Activated CD4-positive, alpha-beta T cell treated with anti-CD3 and anti-CD28 coated beads, Interleukin-10, Interleukin-2, amounts not matched to agents 100 ng/mL and 50 ng/mL, durations not matched to agents 16 hours and 8 hours (primary cell): ENCODE results near the gene ST7.

Experiments used
- DNase-seq: peaks from one replicate; pipeline ENCODE4 v3.0.0-alpha.2; 2020

Gene ST7

DNA sequence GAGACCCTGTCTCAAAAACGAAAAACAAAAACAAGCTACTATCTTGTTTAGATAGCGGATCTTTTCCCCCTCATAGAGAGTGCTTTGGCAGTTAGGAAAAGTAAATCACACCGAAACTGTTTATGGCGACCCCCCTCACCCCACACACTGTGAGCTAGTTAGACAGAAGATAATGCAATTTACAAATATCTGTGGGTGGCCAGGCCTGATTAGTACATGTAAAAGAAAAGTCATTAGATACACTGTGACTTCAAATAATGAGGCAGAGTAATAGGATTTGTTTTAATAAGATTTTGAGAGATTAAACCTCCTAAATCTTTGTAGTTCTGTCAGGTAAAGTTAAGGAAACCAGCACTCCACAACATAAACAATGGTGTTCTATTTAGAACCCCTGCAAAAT is 121.1 kb downstream of the ST7 start:
- no peak for DNase-seq

DNA sequence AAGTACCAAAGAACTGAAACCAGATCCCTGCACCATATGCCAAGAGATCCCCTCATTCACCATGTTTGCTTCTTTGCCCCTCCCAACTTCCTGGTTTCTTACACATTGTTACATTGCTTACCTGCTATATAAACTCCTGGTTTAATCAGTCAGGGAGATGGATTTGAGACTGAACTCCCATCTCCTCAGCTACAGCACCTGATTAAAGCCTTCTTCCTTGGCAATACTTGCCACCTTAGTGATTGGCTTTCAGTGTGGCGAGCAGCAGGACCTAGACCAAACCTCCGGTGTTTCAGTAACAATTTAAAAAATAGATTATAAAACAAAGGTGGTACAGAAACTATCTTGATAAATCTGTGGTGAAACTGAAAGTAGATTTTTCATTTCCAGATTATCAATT is 122.6 kb downstream of the ST7 start:
- DNase-seq = no peak

DNA sequence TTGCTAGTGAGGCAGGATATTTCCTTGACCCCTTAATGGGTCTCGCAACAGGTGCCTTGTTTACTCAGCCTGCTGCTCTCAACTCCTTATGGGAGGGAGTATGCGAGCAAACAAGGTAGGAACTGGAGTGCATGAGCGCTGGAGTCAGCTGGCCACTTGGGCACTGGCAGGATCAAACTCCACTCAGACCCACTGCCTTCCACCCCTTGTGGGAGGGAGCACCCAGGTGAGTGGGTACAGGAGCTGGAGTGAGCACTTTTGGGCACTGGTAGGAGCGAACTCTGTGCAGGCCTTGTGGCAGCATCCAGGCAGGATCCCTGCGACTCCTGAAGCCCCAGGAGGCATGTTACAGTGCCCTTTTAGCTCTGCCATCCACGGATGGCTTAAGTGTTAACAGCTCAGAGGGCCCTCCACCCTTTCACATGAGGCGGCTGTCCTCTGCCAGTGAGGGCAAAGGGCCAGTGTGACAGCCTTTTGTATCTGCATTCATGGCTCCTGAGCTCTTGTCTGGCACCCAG is 123.2 kb downstream of the ST7 start:
- DNase-seq = no peak

DNA sequence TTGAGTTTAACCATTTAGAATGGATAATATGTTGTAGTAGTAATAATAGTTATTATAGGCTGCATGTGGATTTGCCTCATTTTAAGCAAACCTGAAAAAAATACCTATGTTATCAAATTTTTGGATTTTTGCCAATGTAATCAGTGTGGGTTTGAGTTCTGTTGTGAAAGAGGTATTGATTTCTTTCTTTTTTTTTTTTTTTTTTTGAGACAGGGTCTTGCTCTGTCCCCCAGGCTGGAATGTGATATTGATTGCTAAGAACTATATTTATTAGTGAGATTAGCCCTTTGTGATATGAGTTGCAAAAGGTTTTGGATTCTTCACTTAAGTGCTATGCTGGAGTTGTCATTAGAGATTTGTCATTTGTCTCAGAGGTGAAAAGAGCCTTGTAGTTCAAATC is 124.4 kb downstream of the ST7 start:
- no peak for DNase-seq

DNA sequence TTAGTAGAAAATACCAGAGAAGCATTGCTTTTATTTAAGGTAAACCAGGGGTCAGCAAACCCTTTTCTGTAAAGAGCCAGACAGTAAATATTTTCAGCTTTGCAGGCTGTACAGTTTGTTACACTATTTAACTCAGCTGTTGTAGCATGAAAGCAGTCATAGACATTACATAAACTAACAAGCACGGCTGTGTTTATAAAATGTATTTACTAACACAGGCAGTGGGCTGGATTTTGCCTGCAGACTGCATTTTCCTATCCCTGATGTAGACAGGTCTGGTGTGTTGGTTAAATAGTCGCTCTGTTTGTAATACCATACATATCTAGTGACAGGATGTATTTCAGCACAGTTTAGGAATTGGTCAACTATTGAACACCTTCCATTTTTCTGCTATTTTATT is 129.3 kb downstream of the ST7 start:
- no peak for DNase-seq

DNA sequence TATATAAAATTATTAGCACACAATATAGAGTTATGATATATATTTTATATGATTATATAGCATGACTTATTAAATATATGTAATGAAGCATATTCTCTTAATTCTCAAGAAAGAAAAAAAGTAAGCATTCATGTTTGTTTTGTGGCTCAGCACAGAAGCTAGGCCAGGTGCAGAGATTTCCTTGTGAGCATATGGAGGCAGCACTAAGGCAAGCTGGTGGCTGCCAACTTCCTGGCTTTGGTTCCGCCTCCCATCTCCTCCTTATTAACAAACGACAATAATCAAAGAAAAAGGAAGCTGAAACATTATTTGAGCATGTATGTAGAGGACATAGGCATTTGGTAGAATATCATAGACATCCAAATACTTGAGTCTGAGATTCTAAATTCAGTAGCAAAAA is 130.3 kb downstream of the ST7 start:
- DNase-seq = no peak

DNA sequence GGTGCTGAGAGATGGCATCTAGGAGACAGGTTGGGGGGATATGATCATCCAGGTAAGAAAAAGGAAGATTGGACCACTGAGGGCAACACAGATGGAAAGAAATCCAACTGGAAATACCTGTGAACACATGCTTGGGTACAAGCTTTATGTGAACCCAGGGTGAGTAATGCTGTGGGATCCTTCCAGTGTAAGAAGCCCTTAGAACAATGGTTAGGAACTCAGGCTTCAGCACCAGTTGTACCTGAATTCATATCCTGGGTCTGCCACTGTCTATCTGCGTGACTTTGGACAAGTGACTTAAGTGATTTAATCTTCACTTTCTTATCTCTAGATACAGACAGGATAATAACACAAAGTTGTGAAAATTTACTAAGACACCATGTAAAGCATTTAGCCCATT is 131.0 kb downstream of the ST7 start:
- no peak for DNase-seq

DNA sequence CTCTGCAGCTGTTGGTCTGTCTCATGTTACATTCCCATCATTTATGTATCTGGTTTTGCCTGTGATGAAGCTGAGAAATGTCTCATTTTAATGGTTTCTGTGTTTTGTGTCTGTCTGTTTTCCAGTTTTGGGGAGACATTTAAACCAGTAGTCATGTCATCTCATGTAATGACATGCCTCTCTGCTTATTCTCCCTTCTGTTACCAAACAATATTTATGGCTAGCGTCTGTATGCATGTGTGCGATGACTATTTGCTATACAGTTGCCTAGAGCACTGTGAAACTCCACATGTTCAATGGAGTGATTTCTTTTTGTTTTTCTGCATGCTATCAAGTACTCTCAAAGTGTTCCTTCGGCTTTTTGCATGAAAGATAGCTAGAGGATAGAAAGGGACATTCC is 132.0 kb downstream of the ST7 start:
- DNase-seq = no peak

DNA sequence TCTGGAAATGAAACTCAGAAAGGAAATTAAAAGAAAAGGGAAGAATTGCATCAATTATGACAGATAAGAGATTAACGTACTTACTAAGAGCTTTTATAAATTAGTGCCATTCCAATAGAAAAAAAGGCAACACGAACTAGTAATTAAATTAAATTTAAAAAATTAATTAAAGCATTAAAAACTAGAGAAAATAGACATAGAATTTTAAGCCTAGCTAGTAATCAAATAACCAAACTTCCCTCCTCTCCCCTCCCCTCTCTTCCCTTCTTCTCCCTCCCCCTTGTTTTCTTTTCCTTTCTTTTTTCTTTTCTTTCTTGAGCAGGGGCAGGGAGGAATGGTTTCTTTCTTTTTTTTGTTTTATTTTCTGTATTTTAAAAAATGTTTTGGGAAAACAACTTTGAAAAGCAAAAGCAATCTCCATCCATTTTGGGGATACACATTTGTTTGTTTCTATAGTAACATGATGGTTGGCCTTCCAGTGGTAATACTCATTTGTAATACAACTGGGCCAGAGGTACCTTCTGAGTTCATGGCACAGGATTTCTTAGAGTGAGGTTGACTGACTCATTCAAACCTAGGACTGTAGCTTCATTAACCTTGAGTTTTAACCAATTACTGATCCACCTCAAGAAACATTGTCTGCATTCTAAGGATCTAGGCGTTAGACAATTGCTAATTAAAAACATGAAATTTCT is 132.6 kb downstream of the ST7 start:
- peak; percentile 17 for DNase-seq

DNA sequence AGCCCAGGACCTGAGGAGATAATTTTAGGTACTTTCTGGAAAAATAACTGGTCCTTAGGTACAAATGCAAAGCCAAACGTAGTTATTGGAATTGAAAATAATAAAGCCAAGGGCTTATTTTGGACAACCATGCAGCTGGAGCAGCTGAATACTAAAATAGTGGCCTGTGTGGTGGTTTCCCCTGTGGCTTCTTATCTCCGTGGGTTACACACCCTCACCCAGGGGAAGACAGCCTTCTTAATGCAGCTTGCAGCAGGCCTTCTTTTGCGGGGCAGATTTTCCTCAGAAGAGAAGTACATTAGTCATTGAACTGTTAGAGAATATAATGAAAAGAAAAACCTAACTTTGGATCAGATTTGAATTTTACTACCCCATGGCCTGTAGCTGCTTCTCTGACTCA is 133.5 kb downstream of the ST7 start:
- DNase-seq = peak; percentile 23

DNA sequence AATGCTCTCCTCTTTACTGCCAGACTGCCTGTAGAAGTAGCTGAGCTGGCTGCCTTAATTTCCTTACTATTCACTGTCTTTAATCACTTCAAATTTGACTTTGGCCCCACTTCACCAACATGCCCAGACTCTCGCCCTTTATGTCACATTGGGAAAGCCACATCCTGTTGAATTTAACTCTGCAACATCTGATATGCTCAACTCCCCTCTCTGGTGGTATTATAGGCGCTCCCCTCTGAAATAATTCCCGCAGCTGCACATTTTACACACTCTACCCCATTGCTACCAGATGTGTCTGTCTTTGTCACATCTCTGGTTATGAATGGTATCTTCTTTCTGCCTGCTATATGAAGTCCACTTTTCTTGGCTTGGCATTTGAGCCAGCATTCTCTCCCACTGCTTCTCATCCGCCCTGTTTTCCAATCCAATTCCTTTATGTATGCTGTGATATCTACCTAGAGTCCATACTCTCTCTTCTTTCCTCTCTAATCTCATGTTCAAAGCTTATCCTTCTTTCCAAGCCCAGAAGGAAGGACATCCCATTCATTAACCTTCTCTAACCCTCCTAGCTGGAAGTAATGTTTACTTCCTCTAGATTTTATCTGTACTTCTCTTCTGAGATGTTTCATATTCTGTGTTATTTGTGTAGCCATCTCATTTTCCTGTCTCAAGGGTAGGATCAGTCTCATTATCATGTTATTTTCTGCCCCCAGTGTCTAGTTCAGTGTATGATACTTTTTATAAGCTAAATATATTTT is 134.5 kb downstream of the ST7 start:
- no peak for DNase-seq

DNA sequence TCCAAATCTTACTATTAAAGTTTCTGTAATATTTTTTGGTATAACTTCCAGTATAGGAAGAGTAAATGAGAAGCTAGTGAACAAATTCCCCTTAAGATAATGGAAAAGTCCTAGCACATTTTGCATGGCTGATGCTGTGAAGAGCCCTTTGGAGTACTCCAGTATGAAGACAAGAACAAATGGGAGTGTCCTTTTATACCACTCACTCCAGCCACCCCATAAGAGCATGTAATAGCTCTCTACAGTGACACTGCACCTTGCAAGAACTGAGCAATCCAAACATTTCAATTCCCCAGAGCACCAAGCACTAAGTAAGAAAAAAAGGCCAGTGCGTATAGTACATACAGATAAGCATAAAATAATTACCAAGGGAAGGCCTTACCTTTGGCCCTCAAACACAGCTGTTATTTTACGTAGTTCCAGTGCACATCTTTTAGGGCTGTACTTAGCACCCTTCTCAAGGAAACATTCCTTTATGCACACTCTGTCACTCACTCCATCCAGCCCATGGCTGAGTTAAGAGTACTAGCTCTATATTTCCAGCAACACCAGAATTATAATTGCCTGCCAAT is 135.4 kb downstream of the ST7 start:
- no peak for DNase-seq

DNA sequence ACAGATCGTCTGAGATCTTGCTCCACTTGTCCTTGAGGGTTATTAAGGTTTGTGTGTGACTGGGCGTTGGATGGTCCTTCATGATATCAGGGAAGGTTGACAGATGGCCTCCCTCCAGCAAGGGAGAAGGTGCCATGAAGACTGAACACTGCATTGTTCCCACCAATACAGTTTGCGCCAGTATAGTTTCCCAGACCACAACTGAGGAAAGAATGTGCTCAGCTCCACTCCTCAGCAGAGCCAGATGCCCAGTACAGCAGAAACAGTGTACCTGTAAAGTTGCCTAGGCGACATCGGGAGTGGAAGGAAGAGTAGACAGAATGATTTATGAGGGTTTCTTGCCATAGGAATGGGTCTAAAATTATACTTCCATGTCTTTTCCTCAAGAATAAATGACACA is 137.5 kb downstream of the ST7 start:
- DNase-seq = no peak

DNA sequence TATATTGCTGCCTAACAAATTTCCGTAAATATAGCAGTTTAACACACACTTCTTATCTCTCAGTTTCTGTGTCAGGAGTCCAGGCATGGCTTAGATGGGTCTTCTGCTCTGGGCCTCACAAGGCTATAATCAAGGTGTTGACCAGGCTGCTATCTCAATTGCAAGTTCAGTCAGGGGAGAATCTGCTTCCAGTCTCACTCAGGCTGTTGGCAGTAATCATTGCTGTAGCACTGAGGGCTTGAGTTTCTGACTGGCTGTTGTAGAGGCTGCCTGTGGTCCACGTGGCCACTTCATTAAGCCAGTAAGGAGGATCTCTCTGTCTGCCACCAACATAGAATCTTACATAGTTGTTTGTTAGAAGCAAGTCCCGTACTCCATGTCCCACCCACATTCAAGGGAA is 138.4 kb downstream of the ST7 start:
- DNase-seq = no peak

DNA sequence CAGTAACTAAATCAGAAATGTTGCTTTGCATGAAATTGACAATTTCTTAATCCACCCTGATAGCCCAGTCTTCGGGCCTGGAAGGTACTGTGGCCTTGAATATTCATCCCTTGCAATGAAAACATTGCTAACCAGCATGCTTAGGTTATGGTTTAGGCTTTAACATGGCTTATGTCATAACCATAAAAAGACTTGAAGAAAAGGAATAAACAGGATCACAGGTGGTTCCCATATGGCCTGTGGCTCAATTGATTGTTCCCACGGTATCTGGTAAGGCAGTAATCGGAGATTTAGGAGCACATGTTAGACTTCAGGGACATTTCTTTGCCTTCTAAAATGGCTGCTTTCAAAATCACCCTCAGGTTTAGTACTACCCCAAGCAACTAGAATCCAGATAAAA is 139.5 kb downstream of the ST7 start:
- DNase-seq = no peak

DNA sequence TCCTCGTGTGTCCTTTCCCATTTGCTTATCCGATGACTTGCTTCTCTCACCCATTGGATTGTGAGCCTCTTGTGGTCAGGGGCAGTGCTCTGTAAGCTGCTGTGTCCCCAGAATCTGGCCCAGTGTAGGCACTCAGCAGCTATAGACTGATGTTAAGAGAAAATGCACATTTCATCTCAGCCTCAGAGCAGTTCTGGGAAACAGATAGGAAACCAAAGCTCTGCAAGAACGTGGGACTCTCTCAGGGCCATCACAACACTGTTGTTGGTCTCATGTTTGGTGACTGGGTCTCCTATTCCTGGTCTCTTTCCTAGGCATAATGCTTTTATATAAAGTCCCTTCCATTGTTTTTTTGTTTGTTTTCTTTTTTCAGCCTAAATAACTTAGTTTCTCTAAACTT is 141.2 kb downstream of the ST7 start:
- DNase-seq = no peak

DNA sequence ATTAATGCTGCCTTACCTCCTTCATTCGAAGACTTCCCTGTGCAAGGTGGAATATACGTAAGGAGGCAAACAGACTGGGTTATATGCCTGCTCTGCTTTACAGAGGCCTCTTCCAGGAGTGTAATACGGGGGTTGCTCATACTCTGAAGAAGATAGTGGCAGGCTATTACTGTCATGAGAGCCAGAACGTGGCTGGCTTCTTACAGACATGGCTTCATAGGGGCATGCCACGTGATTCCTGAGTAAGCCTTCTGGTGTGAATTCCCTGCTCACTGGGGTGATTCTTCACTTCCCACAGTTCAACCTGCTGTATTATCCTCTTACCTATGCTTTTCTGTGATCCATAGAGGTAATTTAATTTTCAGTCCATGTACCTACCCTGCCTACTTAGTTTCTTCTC is 141.8 kb downstream of the ST7 start:
- no peak for DNase-seq

DNA sequence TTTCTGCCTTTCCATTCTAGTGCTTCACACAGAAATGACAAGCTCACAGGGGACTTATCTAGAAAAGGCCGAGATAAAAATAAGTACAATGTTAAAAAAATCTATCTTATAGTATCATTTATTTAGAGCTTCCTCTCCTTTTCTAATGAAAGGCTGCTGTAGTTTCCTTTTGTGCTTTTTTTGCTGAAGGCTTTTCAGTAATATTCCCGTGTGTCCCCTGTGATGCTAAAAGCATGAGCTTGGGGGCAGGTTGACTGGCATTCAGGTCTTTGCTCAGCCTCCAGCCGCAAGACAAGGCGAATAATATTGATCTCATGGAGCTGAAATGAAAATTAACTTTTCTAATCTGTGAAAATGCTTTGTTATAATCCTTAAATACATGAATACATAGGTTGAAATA is 143.0 kb downstream of the ST7 start:
- DNase-seq = no peak

DNA sequence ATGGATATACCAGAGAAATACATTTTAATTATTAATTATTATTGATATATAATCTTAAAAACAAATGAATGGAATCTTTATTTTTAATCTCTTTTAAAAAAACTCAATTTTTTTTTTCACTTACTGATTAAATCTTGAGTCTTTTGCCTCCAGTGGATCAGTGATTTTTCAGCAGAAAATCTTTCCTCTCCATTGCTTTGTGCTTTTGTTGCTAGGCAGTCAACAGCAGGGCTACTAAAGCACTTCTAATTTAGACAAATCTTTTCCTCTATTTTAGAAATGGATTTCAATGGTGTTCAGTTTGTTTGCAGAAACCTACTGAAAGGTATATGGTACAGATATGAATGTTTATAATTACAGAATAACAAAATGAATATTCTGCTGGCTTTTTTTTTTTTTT is 143.6 kb downstream of the ST7 start:
- no peak for DNase-seq

DNA sequence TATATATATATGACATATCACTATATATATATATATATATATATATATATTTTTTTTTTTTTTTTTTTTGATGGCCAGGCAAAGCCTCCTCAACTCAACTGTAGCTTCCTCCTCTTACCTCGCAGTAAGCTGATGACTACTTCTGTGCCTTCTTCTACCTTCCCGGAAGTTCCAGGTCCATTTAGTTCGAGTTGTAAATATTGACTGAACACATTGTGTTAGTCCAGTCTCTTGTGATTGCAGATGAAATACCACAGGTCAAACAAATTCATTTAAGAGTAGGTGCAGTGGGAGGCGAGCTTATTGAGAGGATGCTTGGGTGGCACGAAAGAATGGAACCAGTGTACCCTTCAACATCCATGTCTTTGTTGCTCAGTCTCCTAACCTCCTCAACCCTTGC is 144.6 kb downstream of the ST7 start:
- DNase-seq = no peak

DNA sequence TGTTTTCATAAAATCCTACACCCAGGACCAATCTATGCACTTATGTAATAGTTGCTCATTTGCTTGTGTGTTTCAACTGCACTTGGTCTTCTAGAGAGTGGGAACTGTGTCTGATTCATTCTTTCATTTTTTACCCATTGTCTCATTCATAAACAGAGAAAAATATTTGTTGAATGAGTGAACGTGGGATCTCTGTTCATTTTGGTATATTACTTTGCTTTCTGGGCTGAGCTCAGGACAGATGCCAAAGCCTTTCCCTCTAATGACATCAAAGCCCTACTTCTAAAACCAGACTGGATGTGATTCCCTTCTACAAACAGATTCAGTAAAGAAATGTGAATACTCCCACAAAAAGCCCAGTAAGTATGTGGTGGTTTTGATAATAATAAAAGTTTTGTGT is 145.2 kb downstream of the ST7 start:
- no peak for DNase-seq

DNA sequence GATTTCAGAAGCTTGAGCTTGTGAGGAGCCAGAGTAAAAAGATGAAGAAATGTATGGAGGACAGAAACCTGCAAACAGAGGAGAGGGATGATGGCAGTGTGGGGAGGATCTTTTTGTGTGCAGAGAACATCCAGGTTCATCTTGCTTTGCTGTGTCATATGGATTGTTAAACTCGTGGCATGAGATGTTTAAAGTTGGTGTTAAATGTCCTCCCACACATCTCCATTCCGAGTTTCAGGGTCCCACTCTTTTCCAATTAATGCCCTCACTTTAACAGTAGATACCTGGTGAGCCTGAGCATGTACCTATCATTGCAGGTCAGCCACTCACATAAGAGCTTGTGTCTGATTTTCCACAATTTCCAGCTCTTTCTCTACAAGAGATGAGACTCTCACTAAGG is 147.7 kb downstream of the ST7 start:
- DNase-seq = no peak

DNA sequence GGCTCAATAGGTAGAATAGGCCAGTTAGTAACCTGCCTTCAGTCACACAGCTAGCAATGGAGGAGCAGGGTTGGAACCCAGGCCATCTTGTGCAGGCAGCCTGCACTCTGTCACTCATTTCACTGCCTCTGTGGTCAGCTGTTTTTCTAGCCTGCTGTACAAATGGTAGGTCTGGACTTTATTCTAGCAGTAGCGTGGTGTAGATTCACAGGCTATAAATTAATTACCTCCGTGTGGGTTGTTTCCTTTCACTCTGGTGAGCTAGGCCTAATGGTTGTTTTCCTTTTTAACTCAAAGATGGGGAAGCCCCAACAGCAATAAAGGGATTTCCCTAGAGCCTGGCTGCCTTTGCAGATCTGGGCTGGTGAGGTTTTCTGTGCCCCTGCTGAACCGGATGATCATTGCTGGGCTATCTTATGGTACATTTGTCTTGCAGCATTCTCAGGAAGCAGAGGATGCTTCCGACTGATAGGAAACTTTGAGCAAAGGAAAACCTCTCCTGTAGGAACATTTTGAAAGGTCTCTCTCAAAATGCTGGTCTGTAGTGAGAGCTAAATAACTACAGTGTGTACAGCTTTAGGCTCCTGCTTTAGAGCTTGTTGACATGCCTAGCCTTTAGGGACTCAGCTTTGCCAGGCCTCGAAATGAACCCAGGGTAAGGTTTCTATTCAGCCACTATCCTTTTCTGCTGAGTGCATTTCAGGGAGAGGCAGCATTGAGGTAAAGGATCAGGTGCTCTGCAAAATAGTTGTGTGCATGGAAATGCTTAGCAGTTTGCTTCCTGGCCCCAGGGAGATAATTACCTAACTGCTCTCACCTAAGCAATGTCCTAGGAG is 157.4 kb downstream of the ST7 start:
- peak; percentile 80 for DNase-seq
